ENCODE results near the gene LOXL4.

Gene LOXL4

GRCh38 chr10:98262571-98262970 lies 5.4 kb downstream of the LOXL4 start:
- DNase-seq = no peak

- DNase-seq = no peak
Measured at GRCh38 chr10:98261436-98262277, 6.3 kb downstream of the LOXL4 start.

- DNase-seq = no peak
Measured at GRCh38 chr10:98260752-98261151, 7.2 kb downstream of the LOXL4 start.

GRCh38 chr10:98260350-98260749 lies 7.6 kb downstream of the LOXL4 start:
- no peak for DNase-seq

- DNase-seq = no peak
Measured at GRCh38 chr10:98259606-98260315, 8.2 kb downstream of the LOXL4 start.

GRCh38 chr10:98258683-98259454 lies 9.1 kb downstream of the LOXL4 start:
- no peak for DNase-seq

- DNase-seq = no peak
Measured at GRCh38 chr10:98257961-98258360, 10.0 kb downstream of the LOXL4 start.

- no peak for DNase-seq
Measured at GRCh38 chr10:98257198-98257597, 10.8 kb downstream of the LOXL4 start.

- no peak for DNase-seq
Measured at GRCh38 chr10:98256692-98257091, 11.3 kb downstream of the LOXL4 start.

- no peak for DNase-seq
Measured at GRCh38 chr10:98255146-98255877, 12.7 kb downstream of the LOXL4 start.

GRCh38 chr10:98254234-98254974 lies 13.6 kb downstream of the LOXL4 start:
- no peak for DNase-seq

- no peak for DNase-seq
Measured at GRCh38 chr10:98253499-98253898, 14.5 kb downstream of the LOXL4 start.

- DNase-seq = no peak
Measured at GRCh38 chr10:98252464-98252863, 15.5 kb downstream of the LOXL4 start.

GRCh38 chr10:98251399-98251798 lies 16.6 kb downstream of the LOXL4 start:
- DNase-seq = no peak

- DNase-seq = no peak
Measured at GRCh38 chr10:98249134-98249533, 18.9 kb downstream of the LOXL4 start.

GRCh38 chr10:98248018-98248417 lies 20.0 kb downstream of the LOXL4 start:
- DNase-seq = no peak

GRCh38 chr10:98246911-98247805 lies 20.8 kb downstream of the LOXL4 start:
- DNase-seq = no peak

GRCh38 chr10:98244586-98244985 lies 23.4 kb downstream of the LOXL4 start:
- no peak for DNase-seq

GRCh38 chr10:98244141-98244540 lies 23.9 kb downstream of the LOXL4 start:
- DNase-seq = no peak

GRCh38 chr10:98242823-98243222 lies 25.2 kb downstream of the LOXL4 start:
- DNase-seq = no peak

- no peak for DNase-seq
Measured at GRCh38 chr10:98240524-98240923, 27.5 kb downstream of the LOXL4 start.
